HG03159 (cell line): ENCODE measurements around the gene GPN1.
A peak's percentile ranks its signal among the peaks of the same experiment; 100 is the strongest.
"Not testable (repeated sequence)": the region's sequence is repeated elsewhere in the genome, so short reads cannot be mapped to it uniquely, and the experiment has no call there.

Experiments used
- ATAC-seq: cut with Tn5 transposase; IDR thresholded peaks from one replicate; pipeline ENCODE4 v1.9.1; 2021; ENCODE audit warnings: mild to moderate bottlenecking, moderate library complexity; ENCODE audit not compliant: unreplicated experiment

The GPN1 gene

DNA sequence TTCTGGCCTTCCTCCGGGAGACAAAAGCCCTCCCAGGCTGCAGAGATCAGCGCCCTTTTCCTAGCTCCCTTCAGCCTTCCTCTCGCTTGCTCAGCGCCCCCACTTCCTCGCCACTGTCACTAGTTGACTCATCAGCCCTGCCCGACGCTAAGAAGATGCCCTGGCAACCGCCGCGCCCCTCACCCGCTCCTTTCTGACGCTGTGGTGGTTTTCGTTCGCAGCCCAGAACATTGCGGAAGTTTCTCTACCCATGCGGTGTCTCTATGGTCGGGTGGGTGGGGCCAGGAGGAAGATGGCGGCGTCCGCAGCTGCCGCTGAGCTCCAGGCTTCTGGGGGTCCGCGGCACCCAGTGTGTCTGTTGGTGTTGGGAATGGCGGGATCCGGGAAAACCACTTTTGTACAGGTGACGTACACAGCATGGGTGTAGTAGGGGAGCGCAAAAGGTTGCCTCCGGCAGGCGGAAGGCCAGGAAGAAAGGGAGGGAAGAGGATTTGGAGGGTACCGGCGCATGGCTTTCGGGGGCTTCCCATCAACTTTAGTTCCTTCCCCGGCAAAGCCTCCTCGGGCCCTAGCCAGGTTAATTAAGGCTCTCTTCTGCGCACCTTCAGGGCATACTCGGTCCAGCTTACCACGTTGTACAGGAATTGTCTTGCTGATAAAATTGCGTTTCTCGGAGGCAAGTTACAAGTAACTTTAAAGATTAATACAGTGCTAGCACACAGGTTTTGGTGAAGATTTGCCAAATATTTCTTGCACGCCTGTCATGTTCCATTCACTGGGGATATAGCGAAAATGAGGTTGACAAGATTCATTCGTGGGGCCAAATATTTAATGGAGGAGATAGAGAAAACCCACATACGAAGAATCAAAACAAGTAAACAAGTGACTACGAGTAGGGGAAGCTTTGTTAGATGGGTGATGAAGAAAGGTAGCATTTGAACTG lies at the start of gene GPN1, which contains the start of gene CCDC121:
TSS of gene GPN1 (plus strand) at position 284 of the 943 bp plus-strand sequence. CDS start at position 293, 9 bp downstream.
TSS of gene CCDC121 (minus strand) at position 246 of the 943 bp plus-strand sequence. CDS start 1,213 bp downstream, outside the sequence.
- peak; percentile 98 for ATAC-seq

DNA sequence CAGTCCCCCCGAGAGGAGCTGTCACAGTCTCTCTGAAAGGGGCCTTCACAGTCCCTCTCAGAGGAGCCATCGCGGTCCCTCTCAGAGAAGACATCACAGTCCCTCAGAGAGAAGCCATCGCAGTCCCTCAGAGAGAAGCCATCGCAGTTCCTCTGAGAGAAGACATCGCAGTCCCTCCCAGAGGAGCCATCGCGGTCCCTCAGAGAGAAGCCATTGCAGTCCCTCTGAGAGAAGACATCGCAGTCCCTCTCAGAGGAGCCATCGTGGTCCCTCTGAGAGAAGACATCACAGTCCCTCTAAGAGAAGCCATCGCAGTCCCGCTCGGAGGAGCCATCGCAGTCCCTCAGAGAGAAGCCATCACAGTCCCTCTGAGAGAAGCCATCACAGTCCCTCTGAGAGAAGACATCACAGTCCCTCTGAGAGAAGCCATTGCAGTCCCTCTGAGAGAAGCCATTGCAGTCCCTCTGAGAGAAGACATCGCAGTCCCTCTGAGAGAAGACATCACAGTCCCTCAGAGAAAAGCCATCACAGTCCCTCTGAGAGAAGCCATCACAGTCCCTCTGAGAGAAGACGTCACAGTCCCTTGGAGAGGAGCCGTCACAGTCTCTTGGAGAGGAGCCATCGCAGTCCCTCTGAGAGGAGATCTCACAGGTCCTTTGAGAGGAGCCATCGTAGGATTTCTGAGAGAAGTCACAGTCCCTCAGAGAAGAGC lies 47.3 kb upstream of the GPN1 start:
- ATAC-seq: no peak

DNA sequence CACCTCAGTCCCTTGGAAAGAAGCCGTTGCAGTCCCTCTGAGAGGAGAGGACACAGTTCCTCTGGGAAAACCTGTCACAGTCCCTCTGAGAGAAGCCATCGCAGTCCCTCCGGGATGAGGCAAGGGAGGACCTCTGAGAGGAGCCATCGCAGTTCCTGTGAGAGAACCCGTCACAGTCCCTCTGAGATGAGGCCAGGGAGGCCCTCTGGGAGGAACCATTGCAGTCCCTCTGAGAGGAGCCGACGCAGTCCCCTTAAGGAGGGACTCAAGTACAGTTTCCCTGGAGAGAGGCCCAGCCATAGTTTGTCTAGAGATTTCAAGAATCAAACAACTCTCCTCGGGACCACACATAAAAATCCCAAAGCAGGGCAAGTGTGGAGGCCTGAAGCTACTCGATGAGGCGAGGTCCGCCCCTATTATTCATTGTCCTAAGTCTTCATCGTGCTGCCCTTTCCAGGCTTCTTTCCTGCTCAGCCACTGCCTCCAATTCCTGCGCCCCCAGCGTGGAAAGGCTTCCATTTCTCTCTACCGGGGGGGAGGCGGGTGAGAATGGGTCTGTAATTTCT lies 46.6 kb upstream of the GPN1 start:
- peak; percentile 4 for ATAC-seq

- peak; percentile 92 for ATAC-seq
These were observed 46.0 kb upstream of the GPN1 start, which contains the start of gene ZNF512 for GRCh38 chr2:27582695-27583389. ZNF512 (plus strand) TSS chr2:27583042; CDS start chr2:27583113, 71 bp downstream.

- ATAC-seq: no peak
These were observed 45.4 kb upstream of the GPN1 start for GRCh38 chr2:27583390-27583915.

GRCh38 chr2:27584597-27584996 lies 44.3 kb upstream of the GPN1 start:
- no peak for ATAC-seq

DNA sequence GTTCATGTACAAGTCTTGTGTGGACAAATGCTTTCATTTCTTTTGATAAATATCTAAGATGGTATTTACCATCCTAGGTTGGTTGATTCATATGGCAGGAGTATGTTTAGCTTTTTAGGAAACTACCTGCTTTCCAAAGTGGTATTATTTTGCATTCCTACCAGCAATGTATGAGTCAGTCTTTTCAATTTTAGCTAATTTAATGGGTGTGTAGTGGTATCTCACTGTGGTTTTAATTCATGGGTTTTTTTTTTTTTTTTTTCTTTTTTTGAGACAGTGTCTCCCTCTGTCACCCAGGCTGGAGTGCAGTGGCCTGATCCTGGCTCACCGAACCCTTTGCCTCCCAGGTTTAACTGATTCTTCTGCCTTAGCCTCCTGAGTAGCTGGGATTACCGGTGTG lies 41.8 kb upstream of the GPN1 start:
- no peak for ATAC-seq

DNA sequence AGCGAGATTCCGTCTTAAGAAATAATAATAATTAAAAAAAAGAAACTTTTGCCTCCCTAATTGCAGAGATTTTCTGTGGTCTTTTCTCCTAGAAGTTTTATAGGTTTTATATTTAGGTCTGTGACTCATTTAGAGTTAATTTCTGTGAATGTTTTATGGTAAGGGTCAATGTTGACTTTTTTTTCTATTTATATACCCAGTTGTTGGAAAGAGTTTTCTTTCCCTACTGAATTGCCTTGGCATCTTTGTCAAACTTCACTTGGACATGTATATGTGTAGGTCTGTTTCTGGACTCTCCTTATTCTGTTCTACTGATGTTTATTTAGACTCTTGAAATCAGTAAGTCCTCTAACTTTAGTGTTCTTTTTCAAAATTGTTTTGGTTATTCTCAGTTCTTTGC lies 40.5 kb upstream of the GPN1 start:
- no peak for ATAC-seq

DNA sequence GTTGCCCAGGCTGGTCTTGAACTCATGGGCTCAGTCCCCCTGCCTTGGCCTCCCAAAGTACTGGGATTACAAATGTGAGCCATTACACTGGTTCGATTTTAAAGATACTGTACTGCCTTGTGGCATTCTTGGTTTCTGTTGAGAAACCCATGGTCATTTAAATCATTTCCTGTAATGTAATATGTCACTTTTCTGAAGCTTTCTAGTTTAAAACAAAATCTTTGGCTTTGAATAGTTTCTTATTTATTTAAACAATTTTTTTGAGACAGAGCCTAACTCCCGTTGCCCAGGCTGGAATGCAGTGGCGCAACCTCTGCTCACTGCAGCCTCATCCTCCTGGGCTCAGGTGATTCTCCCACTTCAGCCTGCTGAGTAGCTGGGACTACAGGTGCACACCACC lies 37.1 kb upstream of the GPN1 start:
- ATAC-seq: no peak

DNA sequence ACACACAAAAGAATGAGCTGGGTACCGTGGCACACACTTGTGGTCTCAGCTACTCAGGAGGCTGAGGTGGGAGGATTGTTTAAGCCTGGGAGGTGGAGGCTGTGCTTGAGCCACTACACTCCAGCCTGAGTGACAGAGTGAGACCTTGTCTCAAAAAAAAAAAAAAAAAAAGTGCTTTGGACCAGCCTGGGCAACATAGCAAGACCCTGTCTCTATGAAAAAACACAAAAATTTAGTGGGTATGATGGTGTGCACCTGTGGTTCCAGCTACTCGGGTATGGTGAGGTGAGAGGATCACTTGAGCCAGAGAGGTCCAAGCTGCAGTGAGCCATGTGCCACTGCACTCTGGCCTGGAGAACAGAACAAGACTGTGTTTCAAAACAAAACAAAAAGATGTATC lies 35.6 kb upstream of the GPN1 start:
- no peak for ATAC-seq

DNA sequence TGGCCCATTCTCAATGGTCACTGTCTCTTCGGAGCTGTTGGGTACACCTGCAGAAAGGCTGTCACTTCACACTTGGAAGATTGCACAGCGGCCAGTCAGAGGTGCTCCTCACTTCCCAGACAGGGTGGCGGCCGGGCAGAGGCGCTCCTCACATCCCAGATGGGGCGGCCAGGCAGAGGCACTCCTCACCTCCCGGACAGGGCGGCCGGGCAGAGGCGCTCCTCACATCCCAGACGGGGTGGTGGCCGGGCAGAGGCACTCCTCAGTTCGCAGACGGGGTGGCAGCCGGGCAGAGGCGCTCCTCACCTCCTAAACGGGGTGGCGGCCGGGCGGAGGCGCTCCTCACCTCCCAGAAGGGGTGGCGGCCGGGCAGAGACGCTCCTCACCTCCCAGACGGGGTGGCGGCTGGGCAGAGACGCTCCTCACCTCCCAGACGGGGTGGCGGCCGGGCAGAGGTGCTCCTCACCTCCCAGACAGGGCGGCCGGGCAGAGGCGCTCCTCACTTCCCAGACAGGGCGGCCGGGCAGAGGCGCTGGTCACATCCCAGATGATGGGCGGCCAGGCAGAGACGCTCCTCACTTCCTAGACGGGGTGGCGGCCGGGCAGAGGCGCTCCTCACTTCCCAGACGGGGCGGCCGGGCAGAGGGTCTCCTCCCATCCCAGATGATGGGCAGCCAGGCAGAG lies 34.7 kb upstream of the GPN1 start:
- ATAC-seq: not testable (repeated sequence)

GRCh38 chr2:27595412-27595811 lies 33.4 kb upstream of the GPN1 start:
- not testable (repeated sequence) for ATAC-seq

- no peak for ATAC-seq
These were observed 32.2 kb upstream of the GPN1 start for GRCh38 chr2:27596627-27597026.

- ATAC-seq: no peak
These were observed 22.2 kb upstream of the GPN1 start for GRCh38 chr2:27606611-27607010.

- ATAC-seq: no peak
These were observed 14.9 kb upstream of the GPN1 start for GRCh38 chr2:27613985-27614384.

DNA sequence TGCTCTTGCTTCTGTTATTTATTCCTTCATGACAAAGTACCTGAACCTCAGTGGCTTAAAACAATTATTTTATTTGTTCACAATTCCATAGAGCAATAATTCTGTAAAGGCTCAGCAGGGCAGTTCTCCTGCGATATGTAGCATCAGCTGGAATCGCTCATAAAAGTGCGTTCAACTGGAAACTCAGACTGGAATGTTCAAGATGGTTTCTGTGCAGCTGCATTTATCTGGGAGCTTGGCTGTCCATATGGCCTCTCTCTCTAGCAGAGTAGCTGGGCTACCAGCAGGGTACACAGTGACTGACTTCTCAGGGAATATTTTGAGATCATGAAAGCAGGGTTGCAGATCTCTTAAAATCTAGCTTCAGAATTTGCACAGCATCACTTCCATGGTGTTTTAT lies 13.5 kb upstream of the GPN1 start:
- ATAC-seq: no peak

DNA sequence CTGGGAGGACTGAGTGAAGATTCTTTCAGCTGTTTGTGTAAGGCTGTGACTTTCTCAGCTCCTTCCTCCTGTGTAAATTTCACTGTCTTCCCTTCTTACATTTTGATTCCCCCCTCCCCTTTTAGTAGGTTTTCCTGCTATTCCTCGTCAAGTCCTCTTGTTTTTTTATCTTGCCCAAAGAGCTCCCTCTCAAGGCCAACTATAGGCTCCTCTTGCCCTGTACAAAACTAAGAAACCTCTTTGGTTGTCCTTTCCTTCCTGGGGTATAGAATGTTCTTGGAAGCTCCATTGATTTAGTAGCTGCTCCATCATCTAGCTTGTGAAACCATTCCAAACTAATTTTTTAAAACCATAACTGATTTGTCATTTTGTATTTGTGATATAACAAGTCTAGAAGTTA lies 7.3 kb upstream of the GPN1 start:
- no peak for ATAC-seq

- ATAC-seq: no peak
These were observed 5.9 kb upstream of the GPN1 start for GRCh38 chr2:27622921-27623384.

GRCh38 chr2:27624943-27625342 lies 3.9 kb upstream of the GPN1 start:
- no peak for ATAC-seq

GRCh38 chr2:27626323-27626722 lies 2.5 kb upstream of the GPN1 start:
- ATAC-seq: not testable (repeated sequence)
